GM21360 (cell line): ENCODE results near the gene MEA1.
"Not testable (repeated sequence)": the region's sequence is repeated elsewhere in the genome, so short reads cannot be mapped to it uniquely, and the experiment has no call there.

Experiments
- ATAC-seq: cut with Tn5 transposase; IDR thresholded peaks from one replicate; pipeline ENCODE4 v1.9.1; 2021; ENCODE audit warnings: mild to moderate bottlenecking, moderate library complexity; ENCODE audit not compliant: unreplicated experiment

Gene MEA1

DNA sequence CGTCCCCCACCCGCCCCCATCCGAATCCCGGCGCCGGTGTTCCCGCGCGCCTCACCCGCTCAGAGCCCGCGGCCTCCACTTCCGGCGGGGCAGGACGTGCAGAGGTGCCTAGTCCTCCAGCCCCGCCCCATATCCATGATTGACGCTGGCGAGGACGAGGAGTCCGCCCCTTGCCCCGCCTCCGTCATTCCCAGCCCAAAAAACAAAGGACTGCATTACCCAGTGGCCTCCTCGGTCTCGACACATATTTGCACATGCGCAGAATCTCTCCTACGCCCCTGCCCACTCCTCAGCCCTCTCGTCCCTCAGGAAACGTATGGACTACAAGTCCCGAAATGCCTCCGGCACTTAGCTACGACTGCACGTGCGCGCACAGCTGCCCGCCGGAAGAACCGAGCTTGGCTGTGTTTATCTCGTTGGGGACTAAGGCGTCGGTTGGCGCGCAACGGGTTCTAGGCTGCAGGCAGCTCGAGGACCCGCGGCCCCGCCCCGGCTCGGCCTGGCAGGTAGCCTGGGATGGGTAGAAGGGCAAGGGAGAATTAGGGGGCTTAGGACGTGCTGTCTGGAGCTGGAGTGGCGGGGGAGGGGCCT is at the start of gene MEA1, which contains the start of gene KLHDC3:
TSS of gene MEA1 (minus strand) at position 104 of the 591 bp plus-strand sequence. CDS start 133 bp downstream, outside the sequence.
TSS of gene KLHDC3 (plus strand) at position 407 of the 591 bp plus-strand sequence. CDS start 2,944 bp downstream, outside the sequence.
- ATAC-seq: peak; percentile 86

DNA sequence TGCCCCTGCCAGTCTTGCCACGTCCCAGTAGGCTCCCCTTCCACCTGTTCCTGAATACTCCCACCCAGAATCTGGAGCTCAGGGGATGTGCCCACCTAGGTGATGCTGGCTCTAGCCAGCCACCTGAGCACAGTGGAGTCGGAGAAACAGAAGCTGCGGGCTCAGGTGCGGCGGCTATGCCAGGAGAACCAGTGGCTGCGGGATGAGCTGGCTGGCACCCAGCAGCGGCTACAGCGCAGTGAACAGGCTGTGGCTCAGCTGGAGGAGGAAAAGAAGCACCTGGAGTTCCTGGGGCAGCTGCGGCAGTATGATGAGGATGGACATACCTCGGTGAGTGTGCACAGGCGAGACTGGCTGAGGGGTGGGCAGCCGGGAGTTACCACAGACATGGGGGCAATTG is 49.1 kb upstream of the MEA1 start:
- no peak for ATAC-seq

GRCh38 chr6:43061861-43062260 is 48.1 kb upstream of the MEA1 start:
- ATAC-seq: no peak

- ATAC-seq: no peak
Observed at GRCh38 chr6:43060755-43061633, 47.2 kb upstream of the MEA1 start.

GRCh38 chr6:43060034-43060754 is 46.4 kb upstream of the MEA1 start:
- no peak for ATAC-seq

DNA sequence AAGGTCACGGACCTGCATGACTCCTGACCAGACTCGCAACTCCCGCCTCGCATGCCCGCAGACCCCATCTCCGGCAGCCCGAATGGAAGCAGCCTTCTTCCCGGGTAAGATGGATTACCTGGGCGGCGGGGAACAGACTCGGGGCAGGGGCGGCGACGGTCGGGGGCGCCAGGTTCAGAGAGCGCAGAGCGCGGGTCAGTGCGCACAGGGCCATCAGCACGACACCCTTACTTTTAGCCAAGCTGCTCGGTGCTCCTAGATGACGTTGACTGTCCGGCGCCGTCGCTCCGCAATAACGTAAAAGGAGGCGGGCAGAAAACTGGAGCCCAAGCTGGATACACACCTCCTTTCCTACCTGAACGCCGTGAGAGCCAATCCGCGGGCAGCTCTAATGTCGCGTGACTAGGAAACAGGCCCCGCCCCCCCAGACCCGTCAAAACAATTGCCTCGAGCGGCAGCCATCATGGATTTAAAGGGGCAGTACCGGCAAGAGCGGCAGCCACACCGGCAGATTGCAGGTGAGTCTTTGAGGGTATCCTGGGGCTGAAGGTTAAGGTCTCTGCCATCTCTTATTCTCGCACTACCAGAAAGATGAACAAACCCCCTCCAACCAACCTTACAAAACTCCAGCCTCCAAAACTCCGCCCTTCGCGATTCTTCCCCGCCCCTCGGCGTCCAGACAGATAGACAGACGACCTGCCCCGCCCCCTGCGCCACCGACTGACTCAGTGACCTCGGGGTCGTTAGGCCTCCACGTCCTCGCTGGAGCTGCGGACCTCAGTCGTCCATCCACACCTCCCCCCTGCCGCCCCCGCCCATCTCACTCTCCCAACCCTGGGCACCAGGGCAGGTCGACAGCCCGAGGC is 45.7 kb upstream of the MEA1 start, which contains the start of the genes KLC4 and MRPL2:
TSS of gene KLC4 (plus strand) at position 464 of the 866 bp plus-strand sequence. CDS start 1,705 bp downstream, outside the sequence.
TSS of gene MRPL2 (minus strand) at position 267 of the 866 bp plus-strand sequence. CDS start at position 214, 53 bp downstream.
- ATAC-seq: peak; percentile 89

- ATAC-seq: no peak
Observed at GRCh38 chr6:43058531-43058930, 44.8 kb upstream of the MEA1 start.

- no peak for ATAC-seq
Observed at GRCh38 chr6:43055966-43056365, 42.2 kb upstream of the MEA1 start.

DNA sequence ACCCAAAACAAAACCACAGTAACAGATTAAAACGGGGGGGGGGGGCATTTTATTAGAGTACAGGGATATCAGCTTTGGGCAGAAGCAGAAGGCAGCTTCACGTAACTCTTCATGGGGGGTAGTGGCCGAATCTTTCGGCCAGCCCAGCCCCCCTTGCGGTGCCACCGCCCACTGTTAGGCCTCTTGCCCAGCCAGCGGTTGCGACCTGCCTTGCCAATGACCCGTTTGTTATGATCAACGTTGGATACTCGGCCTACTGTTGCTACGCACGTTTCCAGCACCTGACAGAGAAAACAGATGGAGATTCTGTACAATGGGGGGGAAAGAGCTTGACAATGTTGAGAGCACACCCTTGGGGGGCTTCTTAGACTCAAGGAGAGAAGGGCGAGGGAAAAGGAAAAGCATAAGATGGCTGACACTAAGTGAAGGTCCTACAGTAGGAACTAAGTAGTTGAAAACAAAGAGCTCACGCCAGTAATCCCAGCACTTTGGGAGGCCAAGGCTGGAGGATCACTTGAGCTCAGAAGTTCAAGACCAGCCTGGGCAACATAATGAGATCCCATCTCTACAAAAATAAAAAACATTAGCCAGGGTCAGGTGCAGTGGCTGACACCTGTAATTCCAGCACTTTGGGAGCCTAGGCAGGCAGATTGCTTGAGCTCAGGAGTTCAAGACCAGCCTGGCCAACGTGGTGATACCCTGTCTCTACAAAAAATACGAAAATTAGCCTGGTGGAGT is 40.6 kb upstream of the MEA1 start:
- ATAC-seq: no peak

- ATAC-seq: peak; percentile 73
Observed at GRCh38 chr6:43053545-43054205, 39.9 kb upstream of the MEA1 start, which contains the start of gene CUL7. Gene CUL7, minus strand, starts transcription at chr6:43053851. Its CDS starts 1,063 bp downstream, at chr6:43052788.

- peak; percentile 16 for ATAC-seq
Observed at GRCh38 chr6:43052842-43053544, 39.2 kb upstream of the MEA1 start.

DNA sequence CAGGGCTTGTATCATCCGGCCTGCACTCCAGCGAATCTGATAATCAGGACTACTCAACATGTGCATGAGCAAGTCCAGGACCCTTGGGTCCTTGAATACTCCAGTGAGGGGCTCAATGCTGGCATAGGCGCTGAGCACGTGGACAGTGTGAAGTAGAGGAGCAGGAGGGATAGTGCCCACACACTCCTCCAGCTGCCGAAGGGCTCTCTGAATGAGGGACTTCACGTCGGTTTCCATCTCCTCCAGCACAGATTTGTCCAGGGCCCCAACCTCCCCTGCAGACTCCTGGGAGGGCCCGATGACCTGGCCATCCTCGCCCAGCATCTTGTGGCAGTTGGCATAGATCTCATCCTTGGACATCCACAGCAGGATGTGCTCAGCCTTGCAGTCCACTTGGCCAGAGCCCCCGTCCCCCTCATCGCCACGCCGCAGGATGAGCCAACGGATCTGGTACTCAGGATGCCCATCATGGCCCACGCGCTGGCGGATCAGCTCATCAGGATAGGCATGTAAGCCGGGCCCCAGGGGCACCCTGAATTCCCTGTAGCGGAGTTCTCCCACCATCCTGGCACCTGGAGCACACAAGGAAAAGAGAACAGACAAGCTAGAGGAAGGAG is 38.6 kb upstream of the MEA1 start:
- ATAC-seq: no peak

DNA sequence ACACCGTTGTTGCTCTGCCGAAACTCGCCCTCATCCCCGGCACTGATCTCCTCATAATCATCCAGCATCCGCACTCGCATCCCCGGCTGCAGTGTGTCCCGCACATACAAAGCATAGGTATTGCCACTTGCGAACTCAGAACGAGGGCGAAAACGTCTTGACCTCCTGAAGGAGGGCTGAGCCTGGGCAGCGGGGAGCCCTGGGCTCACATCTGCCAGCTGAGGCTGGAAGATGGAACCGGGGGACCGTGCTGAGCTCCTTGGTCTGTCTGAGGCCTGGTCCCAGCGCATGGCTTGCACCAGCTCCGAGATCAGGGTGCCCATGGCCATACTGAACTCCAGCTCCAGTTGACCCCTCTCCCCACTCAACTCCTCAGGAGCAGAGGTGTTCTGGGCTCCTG is 37.2 kb upstream of the MEA1 start:
- no peak for ATAC-seq

DNA sequence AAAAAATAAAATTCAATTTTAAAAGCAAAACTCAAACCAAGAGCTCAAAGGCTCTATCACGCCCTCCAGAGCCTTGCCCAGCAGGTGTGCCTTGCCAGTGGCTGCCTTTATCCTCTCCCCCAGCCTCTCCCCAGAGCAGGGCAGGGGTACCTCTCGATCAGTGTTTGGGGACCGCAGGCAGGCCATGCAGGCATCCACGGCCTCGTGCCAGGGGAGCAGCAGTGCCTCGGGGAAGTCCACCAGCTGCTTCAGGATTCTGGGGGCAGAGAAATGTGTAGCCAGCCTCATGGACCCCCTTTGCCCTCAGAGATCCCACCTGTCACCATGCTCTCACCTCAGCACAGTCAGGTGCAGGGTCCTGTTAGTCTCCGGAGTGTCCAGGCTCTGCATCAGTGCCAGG is 34.3 kb upstream of the MEA1 start:
- no peak for ATAC-seq

- no peak for ATAC-seq
Observed at GRCh38 chr6:43045371-43045930, 31.7 kb upstream of the MEA1 start.

GRCh38 chr6:43043310-43043709 is 29.6 kb upstream of the MEA1 start:
- no peak for ATAC-seq

- not testable (repeated sequence) for ATAC-seq
Observed at GRCh38 chr6:43041475-43041874, 27.7 kb upstream of the MEA1 start.
